Activated CD4-positive, alpha-beta T cell treated with anti-CD3 and anti-CD28 coated beads, Interleukin-2, amount 50 U/mL, for 4 hours (primary cell): ENCODE measurements around the gene PRODH.
"Not testable (repeated sequence)": the region's sequence is repeated elsewhere in the genome, so short reads cannot be mapped to it uniquely, and the experiment has no call there.

ENCODE experiments used
- DNase-seq, 2 experiments: peaks; one replicate each; pipeline ENCODE4 v3.0.0-alpha.2; 2020

Gene PRODH

DNA sequence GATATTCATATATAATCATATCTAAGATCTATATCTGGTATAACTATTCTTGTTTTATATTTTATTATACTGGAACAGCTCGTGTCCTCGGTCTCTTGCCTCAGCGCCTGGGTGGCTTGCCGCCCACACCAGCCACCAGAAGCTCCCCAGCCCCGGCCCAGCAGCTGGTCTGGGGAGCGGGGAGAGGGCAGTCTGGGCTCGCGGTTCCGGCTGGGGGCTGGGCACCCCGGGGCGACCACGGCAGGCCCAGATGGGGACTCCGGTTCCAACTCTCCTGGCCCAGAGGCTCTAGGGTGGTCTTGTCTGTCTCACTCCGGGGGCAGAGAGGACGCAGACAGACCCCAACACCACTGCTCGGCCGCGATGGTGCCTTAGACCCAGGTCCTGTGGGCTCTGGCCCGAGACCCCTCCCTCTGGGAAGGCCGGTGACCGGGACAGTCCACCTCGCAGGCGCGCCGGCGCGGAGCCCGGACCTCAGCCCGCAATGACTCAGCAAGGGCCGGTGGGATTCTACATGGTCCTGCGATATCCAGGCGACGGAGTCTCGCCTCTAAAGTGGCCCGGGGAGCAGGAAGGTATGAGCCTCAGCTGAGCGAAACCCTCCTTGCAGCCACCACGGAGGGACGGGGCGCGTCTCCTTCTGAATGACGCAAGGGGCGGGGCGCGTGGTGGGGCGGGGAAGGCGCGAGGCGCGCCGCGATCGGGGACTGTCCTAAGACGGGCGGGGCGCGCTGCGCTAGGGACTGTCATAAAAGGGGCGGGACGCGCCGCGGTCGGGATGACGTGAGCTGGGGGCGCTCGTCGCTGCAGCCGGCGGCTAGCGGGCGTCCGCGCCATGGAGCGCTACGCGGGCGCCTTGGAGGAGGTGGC lies 30.3 kb downstream of the PRODH start, which contains the start of gene DGCR6:
DGCR6 (plus strand) TSS at position 781 of the 870 bp plus-strand sequence; CDS start at position 836, 55 bp downstream.
- DNase-seq, result no peak

DNA sequence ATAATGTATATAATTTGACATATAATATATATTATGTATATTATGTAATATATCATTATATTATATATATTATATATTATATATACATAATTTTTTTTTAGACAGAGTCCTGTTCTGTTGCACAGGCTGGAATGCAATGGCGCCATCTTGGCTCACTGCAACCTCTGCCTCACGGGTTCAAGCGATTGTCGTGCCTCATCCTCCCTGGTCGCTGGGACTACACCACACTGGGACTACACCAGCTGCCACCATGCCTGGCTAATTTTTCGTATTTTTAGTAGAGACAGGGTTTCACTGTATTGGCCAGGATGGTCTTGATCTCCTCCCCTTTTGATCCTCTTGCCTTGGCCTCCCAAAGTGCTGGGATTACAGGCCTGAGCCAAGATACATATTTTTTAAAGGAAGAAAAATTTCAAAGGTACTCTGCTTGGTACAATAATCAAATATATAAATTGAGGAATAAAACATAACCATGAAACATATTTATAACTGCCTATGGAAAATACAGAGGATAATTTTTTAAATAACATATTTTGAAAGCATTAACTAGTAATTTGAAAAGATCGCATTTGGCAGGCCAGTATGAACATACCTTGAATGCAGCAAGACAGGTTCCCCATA lies 39.9 kb downstream of the PRODH start:
- DNase-seq, result not testable (repeated sequence)

DNA sequence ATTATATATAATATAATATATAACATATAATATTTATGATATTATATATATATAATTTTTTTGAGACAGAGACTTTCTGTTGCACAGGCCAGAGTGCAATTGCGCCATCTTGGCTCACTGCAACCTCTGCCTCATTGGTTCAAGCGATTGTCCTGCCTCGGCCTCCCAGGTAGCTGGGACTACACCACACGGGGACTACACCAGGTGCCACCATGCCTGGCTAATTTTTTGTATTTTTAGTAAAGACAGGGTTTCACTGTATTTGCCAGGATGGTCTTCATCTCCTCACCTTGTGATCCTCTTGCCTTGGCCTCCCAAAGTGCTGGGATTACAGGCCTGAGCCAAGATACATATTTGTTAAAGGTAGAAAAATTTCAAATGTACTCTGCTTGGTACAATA lies 42.3 kb downstream of the PRODH start:
- not testable (repeated sequence) for DNase-seq

DNA sequence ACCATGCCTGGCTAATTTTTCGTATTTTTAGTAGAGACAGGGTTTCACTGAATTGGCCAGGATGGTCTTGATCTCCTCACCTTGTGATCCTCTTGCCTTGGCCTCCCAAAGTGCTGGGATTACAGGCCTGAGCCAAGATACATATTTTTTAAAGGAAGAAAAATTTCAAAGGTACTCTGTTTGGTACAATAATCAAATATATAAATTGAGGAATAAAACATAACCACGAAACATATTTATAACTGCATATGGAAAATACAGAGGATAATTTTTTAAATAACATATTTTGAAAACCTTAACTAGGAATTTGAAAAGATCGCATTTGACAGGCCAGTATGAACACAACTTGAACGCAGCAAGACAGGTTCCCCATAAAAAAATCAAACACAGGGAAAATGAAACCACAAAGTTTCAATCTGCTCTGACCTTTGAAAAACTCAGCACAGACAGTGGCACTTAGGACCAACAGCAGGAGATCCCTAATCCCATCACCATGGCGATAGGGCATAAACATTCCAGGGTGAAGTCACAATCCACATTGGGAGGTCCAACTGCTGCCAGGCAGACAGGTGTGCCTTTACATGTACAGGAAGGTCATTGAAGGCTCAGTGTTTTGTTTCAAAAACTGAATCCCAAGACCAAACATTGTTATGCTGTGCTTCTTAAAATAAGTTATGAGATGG lies 45.4 kb downstream of the PRODH start:
- DNase-seq, result not testable (repeated sequence)

DNA sequence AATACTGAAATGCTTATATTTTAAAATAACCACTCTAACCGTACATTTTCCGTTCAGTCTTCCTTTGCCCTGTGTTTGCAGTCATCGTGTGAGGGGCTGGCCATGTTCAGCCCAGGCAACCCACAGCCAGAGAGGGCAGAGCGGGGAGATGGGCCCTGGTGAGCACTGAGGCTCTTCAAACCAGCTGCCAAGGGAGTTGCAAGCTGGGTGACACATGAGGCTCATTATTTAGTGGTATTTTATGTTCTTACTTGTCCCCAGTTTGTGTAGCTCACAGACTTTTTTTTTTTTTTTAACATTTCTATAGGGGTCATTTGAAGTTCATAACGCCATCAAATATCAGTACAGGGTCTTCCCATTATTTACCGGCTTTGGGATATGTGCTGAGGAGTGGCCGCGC lies 48.0 kb downstream of the PRODH start:
- DNase-seq, result no peak

DNA sequence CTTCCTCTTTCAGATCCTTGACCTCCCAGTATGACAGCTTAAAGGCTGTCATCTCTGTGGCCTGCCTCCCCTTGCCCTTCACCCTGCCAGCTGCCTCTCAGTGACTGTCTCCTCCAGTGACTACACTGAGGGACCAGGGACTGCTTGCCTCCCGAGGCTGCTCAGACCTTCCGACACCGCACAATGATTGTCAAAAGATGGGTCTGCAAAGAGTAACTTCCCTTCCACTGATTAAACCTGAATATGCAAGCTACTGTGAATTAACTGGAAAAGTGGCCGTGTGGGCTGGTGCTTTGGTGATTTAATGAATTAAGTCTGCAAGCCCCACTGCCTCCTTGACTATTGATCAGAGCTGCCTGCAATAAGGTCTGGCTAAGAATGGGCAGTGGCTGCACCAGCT lies 51.6 kb downstream of the PRODH start:
- not testable (repeated sequence) for DNase-seq

DNA sequence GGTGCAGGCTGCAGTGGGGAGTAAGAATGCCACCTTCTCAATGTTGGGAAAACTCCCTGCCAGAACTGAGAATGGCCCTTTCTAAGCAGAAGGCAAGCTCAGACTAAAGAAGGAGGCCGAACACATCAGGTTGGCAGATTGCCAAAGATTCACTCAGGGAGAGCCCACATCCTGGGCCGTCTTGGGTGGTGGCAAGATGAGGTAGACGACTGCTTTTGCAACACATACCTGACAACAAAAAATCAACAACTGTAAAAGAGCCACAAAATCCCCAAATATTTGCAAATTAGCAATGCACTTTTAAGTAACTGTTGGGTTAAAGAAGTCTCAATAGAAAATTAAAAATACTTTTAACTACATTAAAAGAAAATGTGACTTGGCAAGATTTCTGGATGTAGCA lies 54.8 kb downstream of the PRODH start:
- peak; percentile 4 to 11 for DNase-seq
